Measurements from ENCODE around the gene BTBD17.
A peak's percentile ranks its signal among the peaks of the same experiment; 100 is the strongest.
"Not testable (repeated sequence)": the region's sequence is repeated elsewhere in the genome, so short reads cannot be mapped to it uniquely, and the experiment has no call there.

The BTBD17 gene

GRCh38 chr17:74361230-74362068 lies at the start of gene BTBD17:
BTBD17 (minus strand) TSS chr17:74361868; CDS start chr17:74361819, 49 bp downstream.
- DNase-seq (ENCODE audit: low spot score): peak; percentile 65

GRCh38 chr17:74410001-74410443 lies 48.4 kb upstream of the BTBD17 start:
- no peak for DNase-seq (ENCODE audit: low spot score)

GRCh38 chr17:74408815-74409214 lies 47.1 kb upstream of the BTBD17 start:
- no peak for DNase-seq (ENCODE audit: low spot score)

- no peak for DNase-seq (ENCODE audit: low spot score)
Observed at GRCh38 chr17:74408262-74408661, 46.6 kb upstream of the BTBD17 start.

GRCh38 chr17:74407384-74407783 lies 45.7 kb upstream of the BTBD17 start:
- DNase-seq (ENCODE audit: low spot score): no peak

- DNase-seq (ENCODE audit: low spot score): not testable (repeated sequence)
Observed at GRCh38 chr17:74405311-74405710, 43.6 kb upstream of the BTBD17 start.

- no peak for DNase-seq (ENCODE audit: low spot score)
Observed at GRCh38 chr17:74404789-74405188, 43.1 kb upstream of the BTBD17 start.

GRCh38 chr17:74404218-74404617 lies 42.5 kb upstream of the BTBD17 start:
- no peak for DNase-seq (ENCODE audit: low spot score)

GRCh38 chr17:74403512-74404137 lies 42.0 kb upstream of the BTBD17 start:
- no peak for DNase-seq (ENCODE audit: low spot score)

GRCh38 chr17:74402048-74402447 lies 40.4 kb upstream of the BTBD17 start:
- DNase-seq (ENCODE audit: low spot score): no peak

GRCh38 chr17:74396567-74396966 lies 34.9 kb upstream of the BTBD17 start:
- DNase-seq (ENCODE audit: low spot score): no peak

- DNase-seq (ENCODE audit: low spot score): no peak
Observed at GRCh38 chr17:74394977-74395376, 33.3 kb upstream of the BTBD17 start.

- DNase-seq (ENCODE audit: low spot score): no peak
Observed at GRCh38 chr17:74394275-74394950, 32.7 kb upstream of the BTBD17 start.

GRCh38 chr17:74393346-74393942 lies 31.8 kb upstream of the BTBD17 start:
- no peak for DNase-seq (ENCODE audit: low spot score)

GRCh38 chr17:74392848-74393247 lies 31.2 kb upstream of the BTBD17 start:
- DNase-seq (ENCODE audit: low spot score): no peak

GRCh38 chr17:74391771-74392170 lies 30.1 kb upstream of the BTBD17 start:
- no peak for DNase-seq (ENCODE audit: low spot score)

- no peak for DNase-seq (ENCODE audit: low spot score)
Observed at GRCh38 chr17:74390680-74391653, 29.3 kb upstream of the BTBD17 start.

- no peak for DNase-seq (ENCODE audit: low spot score)
Observed at GRCh38 chr17:74389937-74390679, 28.4 kb upstream of the BTBD17 start.

- DNase-seq (ENCODE audit: low spot score): no peak
Observed at GRCh38 chr17:74389084-74389753, 27.6 kb upstream of the BTBD17 start.
